HG02763 (cell line): Measurements from ENCODE around the gene CNGA2.
"Not testable (repeated sequence)": the region's sequence is repeated elsewhere in the genome, so short reads cannot be mapped to it uniquely, and the experiment has no call there.

Experiments
- ATAC-seq: cut with Tn5 transposase; IDR thresholded peaks from one replicate; pipeline ENCODE4 v1.9.1; 2021; ENCODE audit warnings: mild to moderate bottlenecking, moderate library complexity; ENCODE audit not compliant: unreplicated experiment

CNGA2 gene

GRCh38 chrX:151734446-151734845 is at the start of gene CNGA2:
CNGA2 (plus strand) TSS chrX:151734746; CDS start chrX:151738484, 3,738 bp downstream.
- no peak for ATAC-seq

GRCh38 chrX:151687635-151688034 is 46.9 kb upstream of the CNGA2 start:
- ATAC-seq: no peak

- no peak for ATAC-seq
These were observed 45.9 kb upstream of the CNGA2 start for GRCh38 chrX:151688695-151689094.

GRCh38 chrX:151692825-151693224 is 41.7 kb upstream of the CNGA2 start:
- no peak for ATAC-seq

DNA sequence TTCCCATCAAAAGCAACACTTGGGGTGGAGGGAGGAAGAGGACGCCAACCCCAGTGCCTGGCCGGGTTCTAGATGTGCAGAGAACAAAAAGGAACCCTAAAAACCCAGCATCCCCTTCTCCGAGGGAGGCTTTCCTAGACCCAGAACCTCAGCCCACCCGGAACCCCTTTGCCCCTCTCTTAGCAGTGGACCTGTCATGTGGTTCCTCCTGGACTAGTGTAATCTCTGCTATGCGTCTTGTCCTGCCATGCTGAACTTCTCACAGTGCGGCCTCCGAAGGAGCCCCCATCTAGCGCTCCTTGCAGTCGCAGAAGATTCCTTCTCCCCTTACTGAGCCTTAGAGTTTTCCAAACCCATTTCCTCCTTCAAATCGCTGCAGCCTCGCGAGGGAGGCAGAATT is 40.4 kb upstream of the CNGA2 start:
- no peak for ATAC-seq

GRCh38 chrX:151694661-151695582 is 39.6 kb upstream of the CNGA2 start, which contains the start of gene PRRG3:
PRRG3 (plus strand) TSS chrX:151695458; CDS start chrX:151698815, 3,357 bp downstream.
- no peak for ATAC-seq

- ATAC-seq: no peak
These were observed 38.8 kb upstream of the CNGA2 start for GRCh38 chrX:151695583-151696340.

GRCh38 chrX:151697082-151697481 is 37.5 kb upstream of the CNGA2 start:
- not testable (repeated sequence) for ATAC-seq

GRCh38 chrX:151697522-151697921 is 37.0 kb upstream of the CNGA2 start:
- no peak for ATAC-seq

GRCh38 chrX:151698485-151698884 is 36.1 kb upstream of the CNGA2 start:
- no peak for ATAC-seq

- ATAC-seq: no peak
These were observed 34.8 kb upstream of the CNGA2 start for GRCh38 chrX:151699746-151700145.

- no peak for ATAC-seq
These were observed 34.0 kb upstream of the CNGA2 start for GRCh38 chrX:151700581-151700980.

DNA sequence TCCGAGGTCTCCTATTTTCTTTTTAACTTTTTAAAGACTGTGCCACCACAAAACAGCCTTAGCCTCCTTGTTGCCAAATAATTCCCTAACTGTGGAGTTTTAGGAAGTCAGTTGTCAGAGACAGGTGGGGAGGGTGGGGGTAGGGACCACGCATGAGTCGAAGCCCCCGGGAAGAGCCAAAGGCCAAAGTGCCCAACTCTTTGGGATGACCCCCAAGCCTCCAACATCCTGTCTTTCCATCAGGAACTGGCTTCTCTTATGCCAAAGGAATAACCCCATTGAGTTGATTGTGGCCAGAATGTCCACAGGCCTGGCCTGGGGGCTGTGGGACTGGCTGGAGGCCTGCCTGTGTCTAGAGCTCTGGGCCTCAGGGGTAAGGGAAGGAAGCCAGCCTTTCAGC is 33.5 kb upstream of the CNGA2 start:
- ATAC-seq: no peak

- ATAC-seq: no peak
These were observed 33.0 kb upstream of the CNGA2 start for GRCh38 chrX:151701531-151701930.

- no peak for ATAC-seq
These were observed 32.4 kb upstream of the CNGA2 start for GRCh38 chrX:151702026-151702714.

GRCh38 chrX:151702741-151703340 is 31.7 kb upstream of the CNGA2 start:
- ATAC-seq: no peak

GRCh38 chrX:151703487-151703886 is 31.1 kb upstream of the CNGA2 start:
- ATAC-seq: no peak

DNA sequence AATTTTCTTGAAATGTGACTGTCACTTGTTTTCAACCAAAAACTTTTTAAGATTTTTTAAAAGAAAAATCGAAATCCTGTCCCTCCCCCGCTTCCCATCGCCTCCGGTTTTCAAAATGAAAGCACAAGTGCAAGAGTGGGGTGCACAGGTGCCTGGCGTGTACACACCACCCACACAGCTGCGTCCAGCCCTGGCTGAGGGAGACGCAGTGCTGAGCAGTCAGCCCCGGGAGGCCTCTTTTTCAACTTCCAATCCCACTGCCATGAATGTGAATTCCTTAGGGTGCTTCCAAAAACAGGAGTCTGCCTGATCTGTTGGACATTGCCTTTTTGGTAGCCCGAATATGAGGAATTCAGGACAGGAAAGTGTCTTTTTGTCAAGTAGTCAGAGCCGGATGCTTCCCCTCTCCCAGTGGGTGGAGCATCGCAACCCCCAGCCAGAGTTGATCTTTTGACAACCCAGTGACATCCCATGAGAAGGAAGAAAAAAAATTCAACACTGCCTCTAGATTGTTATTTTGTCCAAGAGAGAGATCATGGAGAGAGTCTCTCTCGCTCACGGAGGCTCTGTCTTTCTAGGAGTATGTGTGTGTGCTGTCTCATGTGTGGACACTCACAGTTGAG is 30.4 kb upstream of the CNGA2 start:
- ATAC-seq: no peak

DNA sequence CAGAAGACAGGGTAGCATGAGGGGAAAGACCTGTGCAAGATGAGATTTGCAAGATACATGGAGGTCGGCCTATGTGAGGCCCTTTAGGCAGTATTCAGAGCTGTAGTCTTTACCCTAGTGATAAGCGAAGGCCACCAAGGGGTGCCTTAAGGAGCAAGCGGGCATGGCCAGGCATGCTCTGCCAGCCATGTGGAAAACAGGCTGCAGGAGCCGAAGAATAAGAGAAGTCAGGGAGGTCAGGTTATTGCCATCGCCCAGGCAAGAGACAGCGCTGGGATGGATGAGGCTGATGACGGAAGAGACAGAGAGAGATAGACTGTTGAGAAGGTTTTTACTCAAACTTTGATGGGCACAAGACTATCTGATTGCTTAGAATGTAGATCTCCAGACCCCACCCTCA is 25.7 kb upstream of the CNGA2 start:
- ATAC-seq: no peak

GRCh38 chrX:151710457-151710856 is 24.1 kb upstream of the CNGA2 start:
- no peak for ATAC-seq
